GM12878 (cell line): Measurements from ENCODE around the gene SERPINI1. TPM values are rescaled to one million over a fixed set of nuclear protein-coding genes. Genes with fewer than 3 reads are reported as not detected.

ENCODE experiments used
- ATAC-seq: fragments of 200-7000 bp; cut with Tn5 transposase; 3 replicates; pipeline ENCODE4 v1.9.1; 2020; ENCODE audit warnings: mild to moderate bottlenecking, moderate library complexity
- BruUV-seq: library from RNA; stranded (reverse); fragments of 400-500 nt; replicated peaks from 2 replicates; lab custom pipeline; 2021; lab: Mats Ljungman, UMichigan
- CTCF ChIA-PET: fragments of 300-600 bp; sonication (Branson Sonifier 250); formaldehyde crosslinking; extraction: SDS; loops from one replicate; lab custom pipeline; 2021; ENCODE audit warnings: inconsistent platforms; lab: Yijun Ruan, JAX
- POLR2A ChIA-PET: fragments of 350-600 bp; formaldehyde crosslinking; extraction: SDS; loops from one replicate; lab custom pipeline; 2021; ENCODE audit warnings: inconsistent platforms; lab: Charles Lee
- RAD21 ChIA-PET: fragments of 300-600 bp; sonication (Branson Sonifier 250); formaldehyde crosslinking; loops from one replicate; lab custom pipeline; 2023; ENCODE audit warnings: antibody characterized with exemption; ENCODE audit not compliant: unreplicated experiment; lab: Charles Lee
- SMC1A ChIA-PET: fragments of 300-600 bp; sonication (Branson Sonifier 250); formaldehyde crosslinking; loops from one replicate; lab custom pipeline; 2023; ENCODE audit not compliant: unreplicated experiment, uncharacterized antibody; lab: Charles Lee
- DNase-seq: peaks from one replicate; pipeline ENCODE4 v3.0.0-alpha.2; 2011; ENCODE audit warnings: low read depth, low spot score
- FAIRE-seq: peaks from 3 replicates; lab custom pipeline; 2011; peaks lifted over from hg19 to GRCh38; lab: Jason Lieb, UNC
- H2AFZ ChIP-seq: 2 replicates; pipeline ENCODE4 v1.6.0; 2011; ENCODE audit warnings: low read depth, low read length, control low read depth; ENCODE audit not compliant: control insufficient read depth
- H3K27ac ChIP-seq: 2 replicates; pipeline ENCODE4 v1.5.1; 2011; ENCODE audit warnings: control low read depth; ENCODE audit not compliant: control insufficient read depth, insufficient read depth
- H3K27me3 ChIP-seq, 2 experiments: replicated peaks in 1 of 2; 2 replicates each; pipeline versions ENCODE4 v1.6.0 to v1.6.1; 2011; ENCODE audit warnings: low read length in 1 of 2; ENCODE audit not compliant: control insufficient read depth in 2 of 2, insufficient read depth in 2 of 2
- H3K36me3 ChIP-seq, 2 experiments: 2 replicates each; pipeline ENCODE4 v1.5.1; 2011; ENCODE audit warnings: low read length in 1 of 2; ENCODE audit not compliant: control insufficient read depth in 2 of 2, insufficient read depth in 2 of 2
- H3K4me1 ChIP-seq: 2 replicates; pipeline ENCODE4 v1.6.1; 2011; ENCODE audit warnings: mild to moderate bottlenecking, low read length, moderate library complexity, mixed read lengths; ENCODE audit not compliant: control insufficient read depth, insufficient read depth
- H3K4me2 ChIP-seq: 2 replicates; pipeline ENCODE4 v1.6.0; 2011; ENCODE audit warnings: control low read depth; ENCODE audit not compliant: control insufficient read depth, insufficient read depth
- H3K4me3 ChIP-seq: fragments of 200-600 bp; sonication (generic); 2 replicates; pipeline ENCODE4 v1.5.1; 2016
- H3K79me2 ChIP-seq: 2 replicates; pipeline ENCODE4 v1.6.0; 2011; ENCODE audit warnings: low read length; ENCODE audit not compliant: control insufficient read depth, insufficient read depth
- H3K9ac ChIP-seq: 2 replicates; pipeline ENCODE4 v1.8.0; 2011; ENCODE audit warnings: low read length, control low read depth, mixed read lengths; ENCODE audit not compliant: control insufficient read depth, insufficient read depth
- H3K9me3 ChIP-seq: replicated peaks from 3 replicates; pipeline ENCODE4 v1.5.1; 2011; ENCODE audit warnings: mild to moderate bottlenecking, low read length; ENCODE audit not compliant: control insufficient read depth, insufficient read depth
- H4K20me1 ChIP-seq: 2 replicates; pipeline ENCODE4 v1.6.0; 2011; ENCODE audit not compliant: control insufficient read depth, insufficient read depth
- BMI1 ChIP-seq: fragments of 450-650 bp; IDR thresholded peaks from 2 replicates; pipeline ENCODE4 v1.6.1; 2016; ENCODE audit warnings: mild to moderate bottlenecking, moderate library complexity, borderline replicate concordance
- BRCA1 ChIP-seq: IDR thresholded peaks from 2 replicates; pipeline ENCODE4 v1.6.1; 2011; ENCODE audit warnings: low read depth, low read length, improper control_type of control experiment
- HDAC2 ChIP-seq: fragments of 200-600 bp; sonication (generic); IDR thresholded peaks from 2 replicates; pipeline ENCODE4 v1.6.1; 2017
- IKZF1 ChIP-seq: fragments of 450-650 bp; conservative IDR thresholded peaks from 2 replicates; pipeline ENCODE4 v1.6.1; 2017; ENCODE audit warnings: antibody characterized with exemption, mild to moderate bottlenecking
- MTA3 ChIP-seq: IDR thresholded peaks from 2 replicates; pipeline ENCODE4 v1.6.1; 2012; ENCODE audit warnings: low read length, inconsistent platforms, borderline replicate concordance
- PAX5 ChIP-seq: IDR thresholded peaks from 2 replicates; pipeline ENCODE4 v1.6.1; 2011; ENCODE audit warnings: low read depth, low read length, borderline replicate concordance
- POLR2A ChIP-seq: IDR thresholded peaks from 2 replicates; pipeline ENCODE4 v1.6.1; 2011; ENCODE audit warnings: low read depth, mild to moderate bottlenecking, low read length
- RAD21 ChIP-seq: IDR thresholded peaks from 2 replicates; pipeline ENCODE4 v1.6.1; 2011; ENCODE audit warnings: mild to moderate bottlenecking, low read depth, low read length, moderate library complexity; ENCODE audit not compliant: insufficient read depth
- SIN3A ChIP-seq: IDR thresholded peaks from 2 replicates; pipeline ENCODE4 v1.6.1; 2012; ENCODE audit warnings: low read depth, low read length, improper control_type of control experiment
- SMAD1 ChIP-seq: fragments of 450-650 bp; IDR thresholded peaks from 2 replicates; pipeline ENCODE4 v1.6.1; 2018; ENCODE audit warnings: mild to moderate bottlenecking, low read depth; ENCODE audit not compliant: partially characterized antibody
- SMAD5 ChIP-seq: IDR thresholded peaks from 2 replicates; pipeline ENCODE4 v1.6.1; 2016; ENCODE audit warnings: antibody characterized with exemption, low read depth
- SUPT20H ChIP-seq: IDR thresholded peaks from 2 replicates; pipeline ENCODE4 v1.6.1; 2011; ENCODE audit warnings: low read depth, mild to moderate bottlenecking, low read length, moderate library complexity, borderline replicate concordance; ENCODE audit not compliant: control insufficient read depth
- ZNF207 ChIP-seq: fragments of 450-650 bp; IDR thresholded peaks from 2 replicates; pipeline ENCODE4 v1.6.1; 2014; ENCODE audit warnings: antibody characterized with exemption, mild to moderate bottlenecking, borderline replicate concordance
- ZSCAN29 ChIP-seq: fragments of 450-650 bp; IDR thresholded peaks from 2 replicates; pipeline ENCODE4 v1.6.1; 2017; ENCODE audit warnings: mild to moderate bottlenecking, moderate library complexity
- ZZZ3 ChIP-seq: IDR thresholded peaks from 2 replicates; pipeline ENCODE4 v1.6.1; 2011; ENCODE audit warnings: low read depth; ENCODE audit not compliant: control insufficient read depth, insufficient read length
- WGBS: methylation state at CpG from one replicate; pipeline ENCODE4 v1.1.6; 2016; ENCODE audit warnings: low lambda C conversion rate; ENCODE audit not compliant: insufficient replicate concordance, insufficient coverage; ENCODE audit errors: missing lambda C conversion rate; 5-methylcytosine and 5-hydroxymethylcytosine counted together
- in situ Hi-C: fragments of 300-500 bp; cut with MboI; formaldehyde crosslinking; loops from 9 replicates; pipeline ENCODE4 v1.14.3; 2018; ENCODE audit warnings: mixed read lengths
- intact Hi-C: fragments of 100-400 bp; cut with micrococcal nuclease; formaldehyde crosslinking; loops from one replicate; pipeline ENCODE4 v1.14.2; 2022; ENCODE audit not compliant: unreplicated experiment
- polyA plus RNA-seq, 11 experiments: library from polyadenylated mRNA; depleted of rRNA in 4 of 11; unstranded in 6 of 11; stranded (reverse) in 5 of 11; fragments of >200 nt; fragmentation: Nextera tagmentation in 4 of 11; fragmentation: Illumina TruSeq in 1 of 11; extraction: Ambion mirVana in 4 of 11; extraction: Trizol in 1 of 11; gene quantifications; 1 replicate in 1 of 11; 2 replicates in 10 of 11; pipeline versions ENCODE4 v1.2.1 to v1.2.3, GENCODE V29; 2011 to 2016; ENCODE audit warnings: inconsistent platforms in 2 of 11, missing spikeins in 2 of 11, low read depth in 1 of 11
- total RNA-seq, 4 experiments: library from RNA; depleted of rRNA in 3 of 4; stranded (reverse); fragments of >200 nt in 3 of 4; fragmentation: Illumina TruSeq in 1 of 4; extraction: Trizol in 1 of 4; gene quantifications; 2 replicates each; pipeline versions ENCODE4 v1.2.1 to v1.2.3, GENCODE V29; 2013 to 2021
- TF ChIP-seq, protein P1 (sequence below): IDR thresholded peaks from 2 replicates; pipeline ENCODE4 v1.6.1; 2012; ENCODE audit warnings: improper control_type of control experiment, low read depth, low read length; ENCODE audit not compliant: insufficient replicate concordance
- TF ChIP-seq, protein P2 (sequence below): fragments of 450-650 bp; IDR thresholded peaks from 2 replicates; pipeline ENCODE4 v1.6.1; 2017; ENCODE audit warnings: borderline replicate concordance

The SERPINI1 gene
- total and polyA plus RNA-seq, 10 of the 15 experiments (the other 5 are each of a cell fraction or from before 2014, with no cell fraction given): 1.5 to 7.6 (median 3.6) TPM

DNA sequence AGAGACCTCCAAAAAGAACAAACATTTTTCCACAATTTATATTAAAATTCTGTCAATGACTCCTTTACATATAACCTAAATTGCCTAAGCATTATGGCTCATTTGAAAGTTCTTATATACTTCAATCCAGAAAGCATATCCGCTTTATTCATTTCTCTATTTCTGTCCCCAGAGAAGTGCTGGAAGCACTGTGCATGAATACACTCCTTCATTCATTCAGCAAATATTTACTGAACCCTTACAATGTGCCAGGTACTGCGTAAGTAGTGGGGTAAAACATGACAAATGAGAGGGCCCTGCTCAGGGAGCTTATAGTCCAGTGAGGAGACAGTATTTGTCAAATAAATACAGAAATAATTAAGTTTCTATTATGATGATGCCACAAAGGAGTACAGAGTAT is 4.1 kb upstream of the SERPINI1 start (continued):
- TF ChIP-seq, protein P1, sequence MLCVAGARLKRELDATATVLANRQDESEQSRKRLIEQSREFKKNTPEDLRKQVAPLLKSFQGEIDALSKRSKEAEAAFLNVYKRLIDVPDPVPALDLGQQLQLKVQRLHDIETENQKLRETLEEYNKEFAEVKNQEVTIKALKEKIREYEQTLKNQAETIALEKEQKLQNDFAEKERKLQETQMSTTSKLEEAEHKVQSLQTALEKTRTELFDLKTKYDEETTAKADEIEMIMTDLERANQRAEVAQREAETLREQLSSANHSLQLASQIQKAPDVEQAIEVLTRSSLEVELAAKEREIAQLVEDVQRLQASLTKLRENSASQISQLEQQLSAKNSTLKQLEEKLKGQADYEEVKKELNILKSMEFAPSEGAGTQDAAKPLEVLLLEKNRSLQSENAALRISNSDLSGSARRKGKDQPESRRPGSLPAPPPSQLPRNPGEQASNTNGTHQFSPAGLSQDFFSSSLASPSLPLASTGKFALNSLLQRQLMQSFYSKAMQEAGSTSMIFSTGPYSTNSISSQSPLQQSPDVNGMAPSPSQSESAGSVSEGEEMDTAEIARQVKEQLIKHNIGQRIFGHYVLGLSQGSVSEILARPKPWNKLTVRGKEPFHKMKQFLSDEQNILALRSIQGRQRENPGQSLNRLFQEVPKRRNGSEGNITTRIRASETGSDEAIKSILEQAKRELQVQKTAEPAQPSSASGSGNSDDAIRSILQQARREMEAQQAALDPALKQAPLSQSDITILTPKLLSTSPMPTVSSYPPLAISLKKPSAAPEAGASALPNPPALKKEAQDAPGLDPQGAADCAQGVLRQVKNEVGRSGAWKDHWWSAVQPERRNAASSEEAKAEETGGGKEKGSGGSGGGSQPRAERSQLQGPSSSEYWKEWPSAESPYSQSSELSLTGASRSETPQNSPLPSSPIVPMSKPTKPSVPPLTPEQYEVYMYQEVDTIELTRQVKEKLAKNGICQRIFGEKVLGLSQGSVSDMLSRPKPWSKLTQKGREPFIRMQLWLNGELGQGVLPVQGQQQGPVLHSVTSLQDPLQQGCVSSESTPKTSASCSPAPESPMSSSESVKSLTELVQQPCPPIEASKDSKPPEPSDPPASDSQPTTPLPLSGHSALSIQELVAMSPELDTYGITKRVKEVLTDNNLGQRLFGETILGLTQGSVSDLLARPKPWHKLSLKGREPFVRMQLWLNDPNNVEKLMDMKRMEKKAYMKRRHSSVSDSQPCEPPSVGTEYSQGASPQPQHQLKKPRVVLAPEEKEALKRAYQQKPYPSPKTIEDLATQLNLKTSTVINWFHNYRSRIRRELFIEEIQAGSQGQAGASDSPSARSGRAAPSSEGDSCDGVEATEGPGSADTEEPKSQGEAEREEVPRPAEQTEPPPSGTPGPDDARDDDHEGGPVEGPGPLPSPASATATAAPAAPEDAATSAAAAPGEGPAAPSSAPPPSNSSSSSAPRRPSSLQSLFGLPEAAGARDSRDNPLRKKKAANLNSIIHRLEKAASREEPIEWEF: no peak
- TF ChIP-seq SIN3A: no peak
- TF ChIP-seq POLR2A: no peak
- no peak for TF ChIP-seq ZSCAN29
- no peak for TF ChIP-seq PAX5

DNA sequence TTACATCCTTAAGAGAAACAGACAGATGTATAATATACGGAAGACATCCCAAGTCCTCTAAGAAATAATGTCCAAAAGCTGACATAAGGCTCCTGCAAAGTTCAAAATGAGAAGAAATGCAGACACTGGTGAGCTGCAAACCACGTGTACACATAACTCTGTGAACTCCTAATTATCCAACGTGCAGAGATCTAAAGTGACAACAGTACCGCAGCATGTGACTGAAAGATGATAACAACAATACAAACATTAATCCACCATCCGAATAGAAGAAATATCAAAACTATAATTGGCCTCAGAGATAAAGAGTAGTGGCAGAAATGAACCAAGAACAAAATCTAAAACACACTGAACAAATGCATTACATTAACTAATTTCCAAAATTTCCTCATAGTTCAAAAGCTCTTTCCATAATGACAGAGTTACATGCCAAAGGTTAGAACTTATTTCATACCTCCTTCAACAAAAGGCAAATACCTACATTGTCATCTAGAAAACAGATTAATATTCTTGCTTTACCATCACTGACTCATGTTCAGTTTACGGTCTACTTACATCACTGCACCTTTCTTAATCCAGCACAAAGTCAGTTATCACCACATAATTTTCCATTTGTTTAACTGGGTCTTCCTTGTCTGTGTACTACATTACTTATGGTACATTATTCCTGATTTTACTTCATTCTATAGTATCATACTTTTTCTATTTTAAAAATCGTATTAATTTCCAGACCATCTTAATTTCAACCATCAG is 3.0 kb upstream of the SERPINI1 start:
- no peak for FAIRE-seq
- SMC1A ChIA-PET: interaction anchor here (0.6 to 2.3 kb wide), 6 partner anchors 8 to 41 kb away, joined by 3 to 10 read pairs (median 4); no protein-coding TSS in a partner anchor
- 98% methylated on average over 7 of the region's 7 CpGs for WGBS
- CTCF ChIA-PET: interaction anchor here (0.9 to 4.5 kb wide), 3 partner anchors 8 to 20 kb away, joined by 3 to 24 read pairs (median 5); no protein-coding TSS in a partner anchor
- no peak for DNase-seq
- H3K9me3 ChIP-seq: no peaks in the 10 kb centered on the region
- no peaks in the 10 kb centered on the region for H3K27me3 ChIP-seq
- no peaks in the 10 kb centered on the region for H3K36me3 ChIP-seq
- peaks cover 4% of the 10 kb centered on the region; the same call in 1 of the 2 replicates for H4K20me1 ChIP-seq
- H3K27ac ChIP-seq: no peak overlapping the region; the same call in 1 of the 2 replicates
- H3K79me2 ChIP-seq: peaks cover 70% of the 10 kb centered on the region
- peak overlapping the region; percentile 39 for H3K4me2 ChIP-seq
- intact Hi-C loops: loop anchor here (5.0 to 10.0 kb wide), 2 partner anchors 150 to 362 kb away; partner anchors contain the start of gene GOLIM4
- BruUV-seq: no TSS peak
- RAD21 ChIA-PET: no interaction called here
- no peak for ATAC-seq
- H3K4me1 ChIP-seq: peaks cover 3% of the 10 kb centered on the region; the same call in 1 of the 2 replicates
- H2AFZ ChIP-seq: no peak overlapping the region
- peak overlapping the region; percentile 69 for H3K4me3 ChIP-seq
- H3K9ac ChIP-seq: no peak overlapping the region; the same call in 1 of the 2 replicates
- in situ Hi-C loops: no loop called here
- POLR2A ChIA-PET: interaction anchor here (0.6 kb wide), 1 partner anchor 10 kb away, joined by 3 read pairs; no protein-coding TSS in a partner anchor
- TF ChIP-seq, protein P2, sequence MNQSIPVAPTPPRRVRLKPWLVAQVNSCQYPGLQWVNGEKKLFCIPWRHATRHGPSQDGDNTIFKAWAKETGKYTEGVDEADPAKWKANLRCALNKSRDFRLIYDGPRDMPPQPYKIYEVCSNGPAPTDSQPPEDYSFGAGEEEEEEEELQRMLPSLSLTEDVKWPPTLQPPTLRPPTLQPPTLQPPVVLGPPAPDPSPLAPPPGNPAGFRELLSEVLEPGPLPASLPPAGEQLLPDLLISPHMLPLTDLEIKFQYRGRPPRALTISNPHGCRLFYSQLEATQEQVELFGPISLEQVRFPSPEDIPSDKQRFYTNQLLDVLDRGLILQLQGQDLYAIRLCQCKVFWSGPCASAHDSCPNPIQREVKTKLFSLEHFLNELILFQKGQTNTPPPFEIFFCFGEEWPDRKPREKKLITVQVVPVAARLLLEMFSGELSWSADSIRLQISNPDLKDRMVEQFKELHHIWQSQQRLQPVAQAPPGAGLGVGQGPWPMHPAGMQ: no peak
- TF ChIP-seq MTA3 (no peak), BRCA1 (no peak), SMAD1 (no peak), SUPT20H (no peak), ZNF207 (no peak), HDAC2 (no peak), SMAD5 (no peak), ZZZ3 (no peak), IKZF1 (no peak), BMI1 (no peak), RAD21 (no peak)
